AG04449 (cell line): ENCODE data around the gene SLC39A9.

ENCODE experiments used
- CTCF ChIA-PET: fragments of 350-600 bp; formaldehyde crosslinking; extraction: SDS; loops from one replicate; lab custom pipeline; 2021; ENCODE audit warnings: antibody characterized with exemption; lab: Yijun Ruan, JAX
- POLR2A ChIA-PET: fragments of 400-600, 350-600 bp; formaldehyde crosslinking; extraction: SDS; loops from one replicate; lab custom pipeline; 2020; ENCODE audit warnings: antibody characterized with exemption, inconsistent platforms; lab: Yijun Ruan, JAX
- DNase-seq: peaks from one replicate; pipeline ENCODE4 v3.0.0-alpha.2; 2010; ENCODE audit warnings: low read depth, low spot score
- H3K4me3 ChIP-seq: 2 replicates; pipeline ENCODE4 v1.5.1; 2011; ENCODE audit warnings: low read depth, mild to moderate bottlenecking, control low read depth, low read length
- CTCF ChIP-seq: IDR thresholded peaks from one replicate; pipeline ENCODE4 v1.5.1; 2011; ENCODE audit warnings: mild to moderate bottlenecking, moderate library complexity, low read length, control low read depth, inconsistent platforms; ENCODE audit not compliant: insufficient read depth; ENCODE audit errors: missing control alignments

Gene SLC39A9

GRCh38 chr14:69363964-69364363, 34.5 kb upstream of the SLC39A9 start:
- CTCF ChIA-PET, result interaction anchor here (0.8 to 11.6 kb wide), 12 partner anchors 12 to 235 kb away, joined by 3 to 156 read pairs (median 5); no protein-coding TSS in a partner anchor
- no peak overlapping the region for H3K4me3 ChIP-seq
- POLR2A ChIA-PET, result no interaction called here
- DNase-seq, result no peak
- no peak for TF ChIP-seq CTCF

GRCh38 chr14:69364378-69364777, 34.1 kb upstream of the SLC39A9 start:
- no peak for DNase-seq
- no peak for TF ChIP-seq CTCF
- H3K4me3 ChIP-seq, result no peak overlapping the region
- ChIA-PET POLR2A (no interaction called here), CTCF (interaction anchor here (1.1 to 11.6 kb wide), 8 partner anchors 12 to 235 kb away, joined by 4 to 156 read pairs (median 6); no protein-coding TSS in a partner anchor)

GRCh38 chr14:69366069-69366468, 32.4 kb upstream of the SLC39A9 start:
- ChIA-PET CTCF (interaction anchor here (1.9 to 11.6 kb wide), 4 partner anchors 9 to 127 kb away, joined by 7 to 156 read pairs (median 12); no protein-coding TSS in a partner anchor), POLR2A (no interaction called here)
- TF ChIP-seq CTCF, result no peak
- no peak for DNase-seq
- no peak overlapping the region for H3K4me3 ChIP-seq

- no peak for TF ChIP-seq CTCF
- DNase-seq, result no peak
- ChIA-PET CTCF (interaction anchor here (1.9 to 11.6 kb wide), 4 partner anchors 10 to 127 kb away, joined by 7 to 156 read pairs (median 12); no protein-coding TSS in a partner anchor), POLR2A (no interaction called here)
- H3K4me3 ChIP-seq, result no peak overlapping the region
Measured at GRCh38 chr14:69366761-69367160, 31.7 kb upstream of the SLC39A9 start.

GRCh38 chr14:69368381-69368780, 30.1 kb upstream of the SLC39A9 start:
- ChIA-PET CTCF (interaction anchor here (1.2 to 11.6 kb wide), 5 partner anchors 8 to 239 kb away, joined by 4 to 156 read pairs (median 6); no protein-coding TSS in a partner anchor), POLR2A (no interaction called here)

More at GRCh38 chr14:69368381-69368780, 30.1 kb upstream of the SLC39A9 start:
- H3K4me3 ChIP-seq, result no peak overlapping the region
- no peak for TF ChIP-seq CTCF
- DNase-seq, result no peak
